NT2/D1 (cell line): ENCODE data around the gene AHRR.

Experiments
- DNase-seq: peaks from one replicate; pipeline ENCODE4 v3.0.0-alpha.2; 2011; ENCODE audit warnings: low read depth, low spot score
- H3K27me3 ChIP-seq: 2 replicates; pipeline ENCODE4 v1.6.0; 2011; ENCODE audit warnings: mild to moderate bottlenecking; ENCODE audit not compliant: insufficient read length, insufficient read depth
- H3K36me3 ChIP-seq: 2 replicates; pipeline ENCODE4 v1.6.1; 2011; ENCODE audit warnings: mild to moderate bottlenecking, low read length, mixed read lengths; ENCODE audit not compliant: insufficient read depth, insufficient read length
- H3K4me1 ChIP-seq: 2 replicates; pipeline ENCODE4 v1.5.1; 2011; ENCODE audit not compliant: insufficient read depth, insufficient read length
- H3K4me3 ChIP-seq: 2 replicates; pipeline ENCODE4 v1.5.1; 2011; ENCODE audit warnings: low read depth; ENCODE audit not compliant: insufficient read length
- H3K9ac ChIP-seq: 2 replicates; pipeline ENCODE4 v1.6.0; 2011; ENCODE audit warnings: low read depth; ENCODE audit not compliant: insufficient read length
- H3K9me3 ChIP-seq: 2 replicates; pipeline ENCODE4 v1.5.1; 2011; ENCODE audit warnings: mild to moderate bottlenecking, low read length; ENCODE audit not compliant: insufficient read depth
- SUZ12 ChIP-seq: IDR thresholded peaks from 2 replicates; pipeline ENCODE4 v1.6.1; 2011; ENCODE audit not compliant: insufficient read length, insufficient read depth; ENCODE audit errors: extremely low read depth
- YY1 ChIP-seq: IDR thresholded peaks from 2 replicates; pipeline ENCODE4 v1.6.1; 2011; ENCODE audit not compliant: insufficient read length, insufficient read depth
- ZNF274 ChIP-seq: IDR thresholded peaks from 2 replicates; pipeline ENCODE4 v1.6.1; 2011; ENCODE audit warnings: mild to moderate bottlenecking, low read depth, low read length

The AHRR gene

DNA sequence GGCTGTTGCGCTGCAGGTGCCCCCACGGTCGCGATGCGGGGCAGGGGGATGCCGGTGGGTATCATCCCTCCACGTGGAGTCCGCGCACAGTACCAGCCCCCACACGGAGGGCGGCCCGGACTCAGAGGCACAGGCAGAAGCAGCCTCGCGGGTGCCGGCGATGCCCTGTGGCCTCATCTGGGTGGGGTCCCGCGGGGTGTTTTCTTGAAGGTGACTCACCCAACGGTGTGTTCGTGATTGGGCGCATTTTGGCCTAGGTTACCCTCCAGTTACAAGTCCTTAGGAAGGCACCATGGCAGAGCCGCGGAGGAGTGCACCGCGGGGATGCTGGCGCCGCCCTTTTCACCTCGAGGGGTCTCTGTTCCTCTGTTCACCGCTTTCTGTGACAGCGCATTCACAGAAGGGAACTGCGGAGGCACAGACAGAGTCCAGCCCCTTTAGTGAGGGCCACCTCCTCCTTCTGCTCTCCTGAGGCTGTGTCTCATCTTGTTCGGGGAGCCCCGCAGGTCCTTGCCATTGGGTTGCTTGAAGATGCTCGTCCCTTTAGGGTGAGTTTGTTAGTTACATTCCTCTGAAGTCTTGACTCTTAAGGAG, 99.9 kb downstream of the AHRR start:
- Histone ChIP-seq H3K4me1 (peaks cover 6% of the 10 kb centered on the region), H3K27me3 (no peaks in the 10 kb centered on the region), H3K9me3 (no peaks in the 10 kb centered on the region), H3K4me3 (no peak overlapping the region), H3K36me3 (no peaks in the 10 kb centered on the region), H3K9ac (no peak overlapping the region)
- DNase-seq = no peak
- no peak for TF ChIP-seq SUZ12
- TF ChIP-seq ZNF274 = no peak
- no peak for TF ChIP-seq YY1

DNA sequence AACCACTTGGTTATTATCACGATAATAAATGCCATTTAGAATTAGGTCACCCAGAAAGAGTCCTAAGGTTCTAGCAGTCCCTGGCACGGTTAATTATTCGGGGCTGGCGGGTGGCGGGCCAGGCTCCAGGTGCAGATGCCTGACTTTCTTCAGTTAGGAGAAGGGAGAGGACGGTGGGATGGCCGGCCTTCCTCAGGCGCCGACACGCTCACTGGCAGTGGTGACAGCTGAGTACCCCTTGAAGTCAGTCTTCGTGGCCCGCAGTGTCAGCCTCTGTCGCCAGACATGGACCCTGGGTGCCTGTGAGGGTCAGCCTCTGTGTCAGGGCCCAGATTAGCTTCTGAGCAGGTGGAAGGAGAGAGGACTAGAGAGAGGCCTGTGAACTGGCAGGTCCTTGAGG, 100.4 kb downstream of the AHRR start:
- DNase-seq = no peak
- Histone ChIP-seq H3K4me3 (no peak overlapping the region), H3K9me3 (no peaks in the 10 kb centered on the region)

DNA sequence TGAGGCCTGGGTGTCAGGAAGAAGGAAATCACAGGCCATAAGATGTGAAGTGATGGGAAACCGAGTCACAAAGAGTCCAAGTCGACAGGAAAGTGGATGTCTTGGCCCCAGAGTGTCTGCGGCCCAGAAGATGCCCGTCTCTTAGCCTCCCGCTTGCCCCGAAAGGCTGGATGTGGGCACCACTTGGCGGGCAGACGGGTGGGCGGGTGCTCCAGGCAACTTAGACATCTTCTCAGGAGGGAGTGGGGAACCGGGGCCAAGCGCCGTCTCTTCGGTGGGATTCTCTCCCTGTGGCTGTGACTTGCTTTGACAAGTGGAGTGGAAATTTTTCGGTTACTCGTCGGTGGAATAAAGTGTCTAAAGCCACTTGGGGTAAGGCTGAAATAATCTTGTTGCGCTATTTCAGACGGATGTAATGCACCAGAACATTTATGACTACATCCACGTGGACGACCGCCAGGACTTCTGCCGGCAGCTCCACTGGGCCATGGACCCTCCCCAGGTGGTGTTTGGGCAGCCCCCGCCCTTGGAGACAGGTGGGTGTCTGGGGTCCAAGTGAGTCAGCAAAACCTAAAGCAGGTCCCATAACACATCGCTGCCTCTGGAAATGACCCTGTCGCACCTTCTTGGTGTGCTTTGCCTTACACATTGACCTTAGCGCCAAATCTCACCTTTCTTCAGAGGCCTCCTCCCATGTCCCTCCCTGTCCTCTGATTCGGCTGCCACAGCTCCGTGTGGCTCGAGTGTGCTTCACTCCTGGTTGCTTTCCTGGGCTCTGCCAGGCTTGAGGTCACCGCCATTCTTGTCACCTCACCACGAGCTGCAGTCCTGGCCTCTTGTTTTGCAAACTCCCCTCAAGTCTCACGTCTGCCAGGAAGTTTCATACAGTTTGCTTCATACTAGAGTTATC, 101.1 kb downstream of the AHRR start:
- no peaks in the 10 kb centered on the region for H3K27me3 ChIP-seq
- no peak for DNase-seq
- no peak overlapping the region for H3K9ac ChIP-seq
- H3K36me3 ChIP-seq = no peaks in the 10 kb centered on the region
- no peak overlapping the region for H3K4me3 ChIP-seq
- TF ChIP-seq SUZ12 = no peak
- no peak for TF ChIP-seq ZNF274
- TF ChIP-seq YY1 = no peak
- H3K9me3 ChIP-seq = no peaks in the 10 kb centered on the region
- peaks cover 6% of the 10 kb centered on the region for H3K4me1 ChIP-seq

More for the DNA sequence above, 100.4 kb downstream of the AHRR start:
- H3K27me3 ChIP-seq = no peaks in the 10 kb centered on the region
- H3K4me1 ChIP-seq = peaks cover 6% of the 10 kb centered on the region
- H3K36me3 ChIP-seq = no peaks in the 10 kb centered on the region
- TF ChIP-seq YY1 (no peak), ZNF274 (no peak), SUZ12 (no peak)
- no peak overlapping the region for H3K9ac ChIP-seq

DNA sequence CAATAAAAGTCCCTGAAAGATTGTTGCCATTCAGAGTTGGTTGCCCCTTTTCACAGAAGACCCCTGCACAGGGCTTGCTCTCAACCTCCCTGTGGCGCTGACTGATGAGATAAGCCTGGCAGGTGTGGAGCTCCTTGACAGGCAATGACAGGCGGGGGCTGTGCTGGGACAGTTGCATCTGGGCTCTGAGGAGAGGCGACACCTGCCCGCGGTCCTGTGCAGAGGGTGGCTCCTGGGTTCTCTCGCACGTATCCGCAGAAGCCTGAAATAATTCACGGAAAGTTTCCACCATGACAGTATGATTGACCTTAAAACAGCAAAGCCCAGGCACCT, 101.7 kb downstream of the AHRR start:
- Histone ChIP-seq H3K36me3 (no peaks in the 10 kb centered on the region), H3K4me3 (no peak overlapping the region), H3K27me3 (no peaks in the 10 kb centered on the region), H3K9me3 (no peaks in the 10 kb centered on the region), H3K9ac (no peak overlapping the region), H3K4me1 (peaks cover 6% of the 10 kb centered on the region)
- no peak for TF ChIP-seq SUZ12
- TF ChIP-seq ZNF274 = no peak
- no peak for TF ChIP-seq YY1
- DNase-seq = no peak

DNA sequence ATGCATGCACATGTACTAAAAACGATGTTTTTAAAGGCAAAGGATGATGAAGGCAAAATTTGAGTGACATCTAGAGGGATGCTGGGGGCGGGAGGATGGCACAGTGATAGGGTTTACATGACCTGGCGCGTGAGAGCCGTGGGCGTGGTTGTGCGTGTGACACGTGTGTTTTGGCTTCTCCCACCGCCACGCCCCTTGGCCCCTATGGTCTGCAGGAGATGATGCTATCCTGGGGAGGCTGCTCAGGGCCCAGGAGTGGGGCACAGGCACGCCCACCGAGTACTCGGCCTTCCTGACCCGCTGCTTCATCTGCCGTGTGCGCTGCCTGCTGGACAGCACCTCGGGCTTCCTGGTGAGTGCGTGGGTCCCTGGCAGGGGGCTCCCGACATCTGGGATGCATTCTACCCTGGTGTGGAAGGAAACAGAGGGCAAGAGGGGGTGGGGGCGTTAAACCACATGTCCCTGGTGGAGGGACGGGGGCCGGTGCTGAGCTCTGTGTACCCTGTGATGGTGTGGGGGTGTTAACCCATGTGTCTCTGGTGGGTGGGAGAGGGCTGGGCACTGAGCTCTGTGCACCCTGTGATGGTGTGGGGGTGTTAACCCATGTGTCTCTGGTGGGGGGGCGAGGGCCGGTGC, 102.2 kb downstream of the AHRR start:
- no peak for DNase-seq
- TF ChIP-seq YY1 = no peak
- TF ChIP-seq SUZ12 = no peak
- no peak for TF ChIP-seq ZNF274
- no peaks in the 10 kb centered on the region for H3K36me3 ChIP-seq
- H3K9ac ChIP-seq = no peak overlapping the region
- no peaks in the 10 kb centered on the region for H3K9me3 ChIP-seq
- no peaks in the 10 kb centered on the region for H3K27me3 ChIP-seq
- no peak overlapping the region for H3K4me3 ChIP-seq
- peaks cover 3% of the 10 kb centered on the region for H3K4me1 ChIP-seq

DNA sequence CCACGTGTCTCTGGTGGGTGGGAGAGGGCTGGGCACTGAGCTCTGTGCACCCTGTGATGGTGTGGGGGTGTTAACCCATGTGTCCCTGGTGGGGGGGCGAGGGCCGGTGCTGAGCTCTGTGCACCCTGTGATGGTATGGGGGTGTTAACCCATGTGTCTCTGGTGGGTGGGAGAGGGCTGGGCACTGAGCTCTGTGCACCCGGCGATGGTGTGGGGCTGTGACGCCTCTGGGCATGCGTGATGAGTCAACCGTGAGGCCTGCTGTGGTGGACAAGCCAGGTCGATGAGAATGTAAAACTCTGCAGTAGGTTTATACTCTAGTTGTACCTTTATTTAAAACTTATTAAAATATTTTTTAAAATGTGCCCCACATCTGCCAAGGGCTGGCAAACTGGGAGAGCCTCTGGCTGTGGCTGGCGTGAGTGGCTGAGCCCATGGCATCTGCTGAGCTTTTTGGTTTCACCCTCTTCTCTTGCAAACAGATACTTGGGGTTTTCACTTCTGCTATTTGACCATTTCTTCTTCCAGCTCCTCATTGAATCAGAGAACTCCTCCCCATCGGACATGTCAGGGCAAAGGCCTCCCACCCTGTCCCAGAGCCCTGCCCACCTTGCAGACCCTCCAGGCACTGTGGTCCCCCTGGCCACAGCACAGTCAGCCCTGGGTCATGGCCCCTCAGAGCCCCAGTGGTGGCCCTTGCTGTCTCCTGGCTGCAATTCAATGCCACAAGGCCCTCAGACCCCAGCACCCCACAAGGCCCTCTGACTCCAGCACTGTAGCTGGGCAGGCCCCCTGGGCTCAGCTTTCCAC, 103.0 kb downstream of the AHRR start:
- DNase-seq = no peak
- no peak overlapping the region for H3K9ac ChIP-seq

More for the DNA sequence above, 103.0 kb downstream of the AHRR start:
- H3K9me3 ChIP-seq = no peaks in the 10 kb centered on the region
- no peaks in the 10 kb centered on the region for H3K36me3 ChIP-seq
- H3K4me1 ChIP-seq = peaks cover 5% of the 10 kb centered on the region
- TF ChIP-seq YY1 (no peak), SUZ12 (no peak), ZNF274 (no peak)
- H3K4me3 ChIP-seq = no peak overlapping the region
- no peaks in the 10 kb centered on the region for H3K27me3 ChIP-seq
